GM12875 (cell line): ENCODE results near the gene CDHR5.

Source experiments
- H3K4me3 ChIP-seq: one replicate; pipeline ENCODE4 v1.5.1; 2011; ENCODE audit warnings: low read depth, low read length, control low read depth
- CTCF ChIP-seq: IDR thresholded peaks from 2 replicates; pipeline ENCODE4 v1.5.1; 2011; ENCODE audit warnings: low read depth, mild to moderate bottlenecking, control low read depth, inconsistent platforms, low read length, moderate library complexity, borderline replicate concordance; ENCODE audit not compliant: insufficient read depth

Gene CDHR5

GRCh38 chr11:597166-597725 lies 27.5 kb downstream of the CDHR5 start:
- TF ChIP-seq CTCF: peak; percentile 36; the same call in 1 of the 2 replicates
- H3K4me3 ChIP-seq: no peak overlapping the region

GRCh38 chr11:596374-596773 lies 28.4 kb downstream of the CDHR5 start:
- H3K4me3 ChIP-seq: no peak overlapping the region

GRCh38 chr11:595400-595799 lies 29.4 kb downstream of the CDHR5 start:
- no peak for TF ChIP-seq CTCF
- no peak overlapping the region for H3K4me3 ChIP-seq

More at GRCh38 chr11:596374-596773, 28.4 kb downstream of the CDHR5 start:
- TF ChIP-seq CTCF: no peak

- TF ChIP-seq CTCF: no peak
- H3K4me3 ChIP-seq: no peak overlapping the region
Observed at GRCh38 chr11:593347-593746, 31.4 kb downstream of the CDHR5 start.

- TF ChIP-seq CTCF: no peak
- H3K4me3 ChIP-seq: no peak overlapping the region
Observed at GRCh38 chr11:592918-593317, 31.8 kb downstream of the CDHR5 start.

- TF ChIP-seq CTCF: no peak
- H3K4me3 ChIP-seq: no peak overlapping the region
Observed at GRCh38 chr11:592501-592900, 32.3 kb downstream of the CDHR5 start.

GRCh38 chr11:590997-591396 lies 33.8 kb downstream of the CDHR5 start:
- TF ChIP-seq CTCF: no peak
- no peak overlapping the region for H3K4me3 ChIP-seq
